CD8-positive, alpha-beta memory T cell (primary cell): Measurements from ENCODE around the gene NEGR1. TPM values are rescaled to one million over a fixed set of nuclear protein-coding genes. Genes with fewer than 3 reads are reported as not detected.

Source experiments
- CTCF ChIA-PET: fragments of 350-600 bp; sonication (Branson Sonifier 250); formaldehyde crosslinking; loops from one replicate; lab custom pipeline; 2021; ENCODE audit warnings: antibody characterized with exemption; lab: Charles Lee
- POLR2A ChIA-PET: fragments of 350-600 bp; sonication (Branson Sonifier 250); formaldehyde crosslinking; loops from one replicate; lab custom pipeline; 2021; ENCODE audit warnings: antibody characterized with exemption; lab: Charles Lee
- DNase-seq, 5 donors: peaks; one replicate each; pipeline versions ENCODE4 v3.0.0 to v3.0.0-alpha.2; 2020 to 2022; ENCODE audit warnings: mixed read lengths in 1 of 5
- H3K27ac ChIP-seq: one replicate; pipeline ENCODE4 v1.7.0; 2013; ENCODE audit warnings: low read depth, mild to moderate bottlenecking, low read length, moderate library complexity
- H3K27me3 ChIP-seq: 2 replicates; pipeline ENCODE4 v1.7.0; 2013; ENCODE audit warnings: low read length, mild to moderate bottlenecking; ENCODE audit not compliant: insufficient read depth, poor library complexity, severe bottlenecking
- H3K36me3 ChIP-seq: 2 replicates; pipeline ENCODE4 v1.7.0; 2013; ENCODE audit warnings: mild to moderate bottlenecking, low read length, moderate library complexity; ENCODE audit not compliant: insufficient read depth
- H3K4me1 ChIP-seq: 2 replicates; pipeline ENCODE4 v1.7.0; 2013; ENCODE audit warnings: mild to moderate bottlenecking, low read length, moderate library complexity; ENCODE audit not compliant: insufficient read depth
- H3K4me3 ChIP-seq: 2 replicates; pipeline ENCODE4 v1.7.0; 2013; ENCODE audit warnings: mild to moderate bottlenecking, low read length
- H3K9me3 ChIP-seq: 2 replicates; pipeline ENCODE4 v1.7.0; 2013; ENCODE audit warnings: mild to moderate bottlenecking, low read length
- H3K27ac Mint-ChIP-seq, 8 donors: one replicate each; pipeline ENCODE4 v1.8.0; 2020 to 2021; ENCODE audit warnings: mixed read lengths in 8 of 8, mild to moderate bottlenecking in 6 of 8, inconsistent platforms in 3 of 8, moderate library complexity in 3 of 8
- H3K27me3 Mint-ChIP-seq, 2 donors: one replicate each; pipeline ENCODE4 v1.8.0; 2020 to 2021; ENCODE audit warnings: mixed read lengths in 2 of 2, mild to moderate bottlenecking in 1 of 2, moderate library complexity in 1 of 2
- H3K36me3 Mint-ChIP-seq, 3 donors: one replicate each; pipeline ENCODE4 v1.8.0; 2020 to 2021; ENCODE audit warnings: mixed read lengths in 3 of 3, inconsistent platforms in 1 of 3, mild to moderate bottlenecking in 1 of 3
- H3K4me1 Mint-ChIP-seq, 3 donors: one replicate each; pipeline ENCODE4 v1.8.0; 2020 to 2021; ENCODE audit warnings: mixed read lengths in 3 of 3, inconsistent platforms in 1 of 3, mild to moderate bottlenecking in 1 of 3
- H3K4me3 Mint-ChIP-seq, 7 donors: one replicate each; pipeline ENCODE4 v1.8.0; 2020 to 2021; ENCODE audit warnings: mixed read lengths in 7 of 7, mild to moderate bottlenecking in 6 of 7, moderate library complexity in 4 of 7, inconsistent platforms in 2 of 7
- H3K9me3 Mint-ChIP-seq, 5 donors: one replicate each; pipeline ENCODE4 v1.8.0; 2020 to 2022; ENCODE audit warnings: mixed read lengths in 5 of 5, mild to moderate bottlenecking in 3 of 5, moderate library complexity in 2 of 5, inconsistent platforms in 1 of 5
- polyA plus RNA-seq: library from polyadenylated mRNA; unstranded; fragments of 300-500 nt; fragmentation: Illumina TruSeq; gene quantifications from one replicate; pipeline ENCODE4 v1.2.3, GENCODE V29; 2021
- total RNA-seq, 2 experiments: library from RNA; stranded (reverse); gene quantifications; one replicate each; pipeline ENCODE4 v1.2.3, GENCODE V29; 2021

NEGR1 gene
- total and polyA plus RNA-seq, 3 experiments from 2014 or later: not detected

DNA sequence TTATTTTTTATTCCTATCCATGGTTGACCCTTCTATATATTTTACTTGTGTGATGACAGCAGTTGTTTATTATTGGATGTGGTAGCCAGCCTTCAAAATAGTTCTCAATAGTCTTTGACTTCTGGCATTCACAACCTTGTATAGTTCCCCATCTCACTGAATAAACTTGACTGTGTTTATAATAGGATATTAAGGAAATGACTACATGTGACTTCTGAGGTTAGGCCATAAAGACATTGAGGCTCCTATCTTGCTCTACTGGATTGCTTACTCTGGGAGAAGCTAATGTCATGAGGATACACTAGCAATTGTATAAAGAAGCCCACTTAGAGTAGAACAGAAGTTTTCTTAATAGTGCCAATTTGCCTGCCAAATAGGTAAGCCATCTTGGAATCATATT lies 231.8 kb downstream of the NEGR1 start:
- H3K27ac Mint-ChIP-seq: no peak overlapping the region
- Histone ChIP-seq H3K9me3 (no peaks in the 10 kb centered on the region), H3K36me3 (no peaks in the 10 kb centered on the region), H3K27ac (no peak overlapping the region), H3K4me3 (no peak overlapping the region), H3K27me3 (no peaks in the 10 kb centered on the region), H3K4me1 (no peaks in the 10 kb centered on the region)
- no peaks in the 10 kb centered on the region for H3K4me1 Mint-ChIP-seq
- no peak for DNase-seq
- no peaks in the 10 kb centered on the region for H3K36me3 Mint-ChIP-seq
- POLR2A ChIA-PET: no interaction called here
- peaks cover 0 to 49% (median 5%) of the 10 kb centered on the region in 5 donors for H3K9me3 Mint-ChIP-seq
- no peak overlapping the region for H3K4me3 Mint-ChIP-seq
- no peaks in the 10 kb centered on the region for H3K27me3 Mint-ChIP-seq
- CTCF ChIA-PET: no interaction called here

- no peaks in the 10 kb centered on the region for H3K4me1 Mint-ChIP-seq
- Histone ChIP-seq H3K36me3 (no peaks in the 10 kb centered on the region), H3K4me1 (no peaks in the 10 kb centered on the region), H3K9me3 (no peaks in the 10 kb centered on the region), H3K4me3 (no peak overlapping the region), H3K27ac (no peak overlapping the region), H3K27me3 (no peaks in the 10 kb centered on the region)
- H3K4me3 Mint-ChIP-seq: no peak overlapping the region
- no peak for DNase-seq
- CTCF ChIA-PET: no interaction called here
- no peaks in the 10 kb centered on the region for H3K36me3 Mint-ChIP-seq
- H3K27me3 Mint-ChIP-seq: no peaks in the 10 kb centered on the region
- no peak overlapping the region for H3K27ac Mint-ChIP-seq
- POLR2A ChIA-PET: no interaction called here
- H3K9me3 Mint-ChIP-seq: peaks cover 0 to 11% (median 3%) of the 10 kb centered on the region in 5 donors
Observed at GRCh38 chr1:72037745-72038343, 244.5 kb downstream of the NEGR1 start.

DNA sequence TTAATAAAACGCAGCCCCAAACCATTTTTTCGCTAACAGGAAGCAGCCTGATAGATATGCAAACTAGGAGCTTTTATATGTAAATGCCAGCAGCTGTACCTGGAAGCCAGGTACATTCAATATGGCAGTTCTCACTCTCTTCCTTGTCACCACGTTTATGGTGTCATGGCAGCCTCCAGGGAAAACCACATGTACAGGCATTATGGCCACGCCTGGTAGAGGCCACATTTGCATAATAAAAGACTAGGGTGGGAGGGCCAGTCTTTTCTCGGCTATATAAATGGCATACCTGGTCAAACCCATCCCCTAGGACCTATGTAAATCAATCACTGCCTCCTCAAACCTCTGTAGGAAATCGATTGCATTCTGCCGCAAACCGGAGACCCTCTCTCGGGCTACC lies 247.5 kb downstream of the NEGR1 start:
- no peaks in the 10 kb centered on the region for H3K36me3 Mint-ChIP-seq
- POLR2A ChIA-PET: no interaction called here
- H3K4me3 Mint-ChIP-seq: no peak overlapping the region
- H3K27me3 ChIP-seq: no peaks in the 10 kb centered on the region
- no peaks in the 10 kb centered on the region for H3K36me3 ChIP-seq
- no peak for DNase-seq
- no peaks in the 10 kb centered on the region for H3K4me1 ChIP-seq
- no peak overlapping the region for H3K27ac ChIP-seq
- no peak overlapping the region for H3K27ac Mint-ChIP-seq
- no peaks in the 10 kb centered on the region for H3K4me1 Mint-ChIP-seq
- CTCF ChIA-PET: no interaction called here
- no peaks in the 10 kb centered on the region for H3K9me3 ChIP-seq
- H3K9me3 Mint-ChIP-seq: peaks cover 0 to 17% (median 2%) of the 10 kb centered on the region in 5 donors
- H3K4me3 ChIP-seq: no peak overlapping the region
- H3K27me3 Mint-ChIP-seq: no peaks in the 10 kb centered on the region

DNA sequence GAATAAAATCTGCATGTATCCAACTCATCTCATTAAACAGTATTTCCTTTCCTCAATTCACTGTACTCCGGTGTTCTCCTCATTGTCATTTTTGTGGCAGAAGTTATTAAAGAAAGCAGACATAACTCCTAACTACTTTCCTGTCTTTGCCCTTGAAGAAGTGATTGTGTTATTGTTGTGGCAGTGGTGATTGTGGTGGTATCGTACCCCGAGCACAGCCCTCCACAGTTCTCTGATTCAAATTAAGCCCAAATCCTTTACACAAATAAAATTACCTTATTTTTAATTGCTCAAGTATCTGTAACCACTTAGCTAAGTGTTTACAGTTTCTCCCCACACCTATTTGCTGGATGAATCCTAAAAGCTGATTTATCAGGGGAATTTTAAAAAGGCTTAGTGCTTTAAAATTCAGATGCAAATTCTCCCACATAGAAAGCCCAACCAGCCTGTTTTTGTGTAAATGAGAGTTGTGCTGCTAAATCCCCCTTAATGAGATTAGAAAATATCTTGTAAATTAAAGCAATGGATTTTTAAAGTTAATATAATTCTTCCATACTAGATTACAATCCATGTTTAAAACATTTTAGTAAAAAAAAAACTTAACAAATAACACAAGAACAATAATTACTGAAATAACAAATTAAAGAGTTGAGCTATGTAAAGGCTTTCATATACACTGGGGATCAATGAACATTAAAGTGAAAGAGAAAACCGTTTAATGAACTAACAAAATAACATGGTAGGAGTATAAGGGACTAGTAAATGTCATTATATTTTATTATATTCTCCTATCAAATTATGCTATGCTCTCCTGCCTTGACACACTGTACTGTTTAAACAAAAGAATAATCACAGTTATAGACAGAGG lies 259.0 kb downstream of the NEGR1 start:
- ChIA-PET CTCF (no interaction called here), POLR2A (no interaction called here)
- H3K9me3 Mint-ChIP-seq: peaks cover 7 to 27% (median 8%) of the 10 kb centered on the region in 5 donors
- H3K27ac Mint-ChIP-seq: no peak overlapping the region
- H3K4me3 Mint-ChIP-seq: no peak overlapping the region
- Histone ChIP-seq H3K36me3 (no peaks in the 10 kb centered on the region), H3K27ac (no peak overlapping the region), H3K27me3 (no peaks in the 10 kb centered on the region), H3K4me1 (no peaks in the 10 kb centered on the region), H3K9me3 (no peaks in the 10 kb centered on the region), H3K4me3 (no peak overlapping the region)
- H3K36me3 Mint-ChIP-seq: no peaks in the 10 kb centered on the region
- DNase-seq: no peak
- no peaks in the 10 kb centered on the region for H3K27me3 Mint-ChIP-seq
- no peaks in the 10 kb centered on the region for H3K4me1 Mint-ChIP-seq

- DNase-seq: no peak
- Mint-ChIP-seq H3K4me3 (no peak overlapping the region), H3K27ac (no peak overlapping the region), H3K27me3 (no peaks in the 10 kb centered on the region), H3K4me1 (no peaks in the 10 kb centered on the region), H3K36me3 (no peaks in the 10 kb centered on the region), H3K9me3 (peaks cover 0 to 14% (median 3%) of the 10 kb centered on the region in 5 donors)
- H3K4me1 ChIP-seq: no peaks in the 10 kb centered on the region
- H3K4me3 ChIP-seq: no peak overlapping the region
- ChIA-PET POLR2A (no interaction called here), CTCF (no interaction called here)
- no peaks in the 10 kb centered on the region for H3K36me3 ChIP-seq
- no peak overlapping the region for H3K27ac ChIP-seq
- no peaks in the 10 kb centered on the region for H3K27me3 ChIP-seq
- peaks cover 4% of the 10 kb centered on the region for H3K9me3 ChIP-seq
Observed at GRCh38 chr1:72018562-72018961, 263.8 kb downstream of the NEGR1 start.

DNA sequence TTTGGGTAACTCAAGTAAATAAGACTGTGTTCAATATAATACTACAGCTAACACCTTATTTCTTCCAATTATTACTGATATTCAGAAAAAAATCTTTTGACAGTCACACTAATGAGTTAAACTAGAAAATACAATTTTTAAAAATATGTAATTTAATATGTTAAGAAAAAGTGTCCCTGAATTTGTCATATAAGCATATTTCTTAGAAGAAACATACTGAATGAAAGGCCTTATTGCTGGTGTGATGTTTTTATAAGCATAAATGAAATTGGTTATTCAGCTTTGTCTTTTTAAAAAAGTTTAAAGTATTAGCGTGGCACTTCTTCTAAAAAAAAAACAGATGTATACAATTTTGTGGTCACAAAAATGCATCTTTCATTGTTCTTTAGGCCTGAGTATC lies 267.3 kb downstream of the NEGR1 start:
- no peaks in the 10 kb centered on the region for H3K36me3 Mint-ChIP-seq

DNA sequence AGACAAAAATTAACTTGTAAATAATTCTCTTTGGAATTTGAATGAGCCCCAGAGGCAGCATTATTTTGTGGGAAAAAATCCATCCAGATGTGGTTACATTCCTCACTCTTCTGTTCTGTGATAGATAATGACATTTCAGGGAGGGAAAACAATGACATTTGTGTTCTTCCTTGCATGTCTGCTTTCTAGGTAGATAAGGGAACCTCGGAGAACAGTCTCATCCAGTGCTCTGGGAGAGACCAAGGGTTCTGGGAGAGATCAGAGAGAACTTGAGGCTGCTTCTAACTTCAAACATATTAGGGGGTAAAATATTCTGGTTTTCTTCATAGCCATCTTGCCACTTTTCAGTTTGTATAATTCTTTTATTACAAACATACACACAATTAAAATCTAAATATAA lies 269.2 kb downstream of the NEGR1 start:
- Histone ChIP-seq H3K4me3 (no peak overlapping the region), H3K36me3 (no peaks in the 10 kb centered on the region), H3K27ac (no peak overlapping the region), H3K9me3 (peaks cover 4% of the 10 kb centered on the region), H3K27me3 (no peaks in the 10 kb centered on the region), H3K4me1 (no peaks in the 10 kb centered on the region)
- Mint-ChIP-seq H3K27ac (no peak overlapping the region), H3K9me3 (peaks cover 2 to 20% (median 7%) of the 10 kb centered on the region in 5 donors), H3K4me3 (no peak overlapping the region), H3K4me1 (no peaks in the 10 kb centered on the region), H3K36me3 (no peaks in the 10 kb centered on the region), H3K27me3 (no peaks in the 10 kb centered on the region)
- DNase-seq: no peak
- ChIA-PET POLR2A (no interaction called here), CTCF (no interaction called here)

More for the DNA sequence above, 267.3 kb downstream of the NEGR1 start:
- Histone ChIP-seq H3K36me3 (no peaks in the 10 kb centered on the region), H3K4me3 (no peak overlapping the region), H3K4me1 (no peaks in the 10 kb centered on the region), H3K27me3 (no peaks in the 10 kb centered on the region), H3K9me3 (peaks cover 4% of the 10 kb centered on the region), H3K27ac (no peak overlapping the region)
- no peak for DNase-seq
- no peak overlapping the region for H3K27ac Mint-ChIP-seq
- H3K9me3 Mint-ChIP-seq: peaks cover 0 to 23% (median 3%) of the 10 kb centered on the region in 5 donors
- H3K4me1 Mint-ChIP-seq: no peaks in the 10 kb centered on the region
- ChIA-PET POLR2A (no interaction called here), CTCF (no interaction called here)
- no peaks in the 10 kb centered on the region for H3K27me3 Mint-ChIP-seq
- H3K4me3 Mint-ChIP-seq: no peak overlapping the region

GRCh38 chr1:72011721-72012120 lies 270.6 kb downstream of the NEGR1 start:
- Histone ChIP-seq H3K4me1 (no peaks in the 10 kb centered on the region), H3K27ac (no peak overlapping the region), H3K4me3 (no peak overlapping the region), H3K27me3 (no peaks in the 10 kb centered on the region), H3K36me3 (no peaks in the 10 kb centered on the region), H3K9me3 (peaks cover 4% of the 10 kb centered on the region)
- H3K36me3 Mint-ChIP-seq: no peaks in the 10 kb centered on the region
- no peak overlapping the region for H3K27ac Mint-ChIP-seq
- POLR2A ChIA-PET: no interaction called here
- no peak overlapping the region for H3K4me3 Mint-ChIP-seq
- no peaks in the 10 kb centered on the region for H3K4me1 Mint-ChIP-seq
- no peak for DNase-seq
- H3K27me3 Mint-ChIP-seq: no peaks in the 10 kb centered on the region
- peaks cover 2 to 20% (median 6%) of the 10 kb centered on the region in 5 donors for H3K9me3 Mint-ChIP-seq
- CTCF ChIA-PET: no interaction called here
